ENCODE data around the gene BAIAP3.
A peak's percentile ranks its signal among the peaks of the same experiment; 100 is the strongest.
"Not testable (repeated sequence)": the region's sequence is repeated elsewhere in the genome, so short reads cannot be mapped to it uniquely, and the experiment has no call there.

BAIAP3 gene

GRCh38 chr16:1333149-1333812, at the start of gene BAIAP3:
Gene BAIAP3, plus strand, starts transcription at chr16:1333645. Its CDS starts 4,905 bp downstream, at chr16:1338550.
- DNase-seq = peak; percentile 55 to 63

GRCh38 chr16:1283996-1284616, 49.3 kb upstream of the BAIAP3 start:
- DNase-seq = no peak

GRCh38 chr16:1285669-1286512, 47.6 kb upstream of the BAIAP3 start:
- DNase-seq = no peak

GRCh38 chr16:1286513-1287094, 46.8 kb upstream of the BAIAP3 start:
- DNase-seq = no peak

GRCh38 chr16:1287982-1288670, 45.3 kb upstream of the BAIAP3 start:
- DNase-seq = no peak

GRCh38 chr16:1288813-1289476, 44.5 kb upstream of the BAIAP3 start:
- no peak for DNase-seq

GRCh38 chr16:1289477-1289866, 44.0 kb upstream of the BAIAP3 start:
- no peak for DNase-seq

- no peak for DNase-seq
Measured at GRCh38 chr16:1290063-1290501, 43.4 kb upstream of the BAIAP3 start.

- no peak for DNase-seq
Measured at GRCh38 chr16:1290860-1291575, 42.4 kb upstream of the BAIAP3 start.

GRCh38 chr16:1291576-1291974, 41.9 kb upstream of the BAIAP3 start:
- no peak for DNase-seq

GRCh38 chr16:1292208-1292607, 41.2 kb upstream of the BAIAP3 start:
- not testable (repeated sequence) for DNase-seq

GRCh38 chr16:1292808-1293207, 40.6 kb upstream of the BAIAP3 start:
- not testable (repeated sequence) for DNase-seq

GRCh38 chr16:1293921-1294656, 39.4 kb upstream of the BAIAP3 start:
- no peak for DNase-seq

GRCh38 chr16:1295465-1295864, 38.0 kb upstream of the BAIAP3 start:
- no peak for DNase-seq

- DNase-seq = not testable (repeated sequence)
Measured at GRCh38 chr16:1296688-1297017, 36.8 kb upstream of the BAIAP3 start.

- no peak for DNase-seq
Measured at GRCh38 chr16:1297018-1297696, 36.3 kb upstream of the BAIAP3 start.

- DNase-seq = no peak
Measured at GRCh38 chr16:1298406-1298805, 35.0 kb upstream of the BAIAP3 start.

- DNase-seq = no peak
Measured at GRCh38 chr16:1299012-1299867, 34.2 kb upstream of the BAIAP3 start.

- no peak for DNase-seq
Measured at GRCh38 chr16:1299868-1300203, 33.6 kb upstream of the BAIAP3 start.
